Measurements from ENCODE around the gene PAM. TPM values are rescaled to one million over a fixed set of nuclear protein-coding genes. Genes with fewer than 3 reads are reported as not detected.

Gene PAM
- total RNA-seq, 2 experiments from 2014 or later, result 63.4 to 65.8 TPM

GRCh38 chr5:102796009-102796408 lies 40.9 kb downstream of the PAM start:
- Mint-ChIP-seq H3K27me3 (no peaks in the 10 kb centered on the region), H3K36me3 (ENCODE audit: low read depth) (no peaks in the 10 kb centered on the region), H3K4me1 (ENCODE audit: low read depth) (peaks cover 44% of the 10 kb centered on the region), H3K27ac (no peak overlapping the region), H3K4me3 (no peak overlapping the region), H3K9me3 (no peaks in the 10 kb centered on the region)
- TF ChIP-seq CTCF (IDR thresholded peaks at IDR 0.05), result no peak
- intact Hi-C loops (cut with micrococcal nuclease), result no loop called here
- no peak for DNase-seq
- CTCF ChIA-PET, result interaction anchor here (2.1 kb wide), 1 partner anchor 15 kb away, joined by 6 read pairs; no protein-coding TSS in a partner anchor
- ATAC-seq, result no peak
- POLR2A ChIA-PET, result no interaction called here

GRCh38 chr5:102796498-102796897 lies 41.4 kb downstream of the PAM start:
- Mint-ChIP-seq H3K9me3 (no peaks in the 10 kb centered on the region), H3K27ac (no peak overlapping the region), H3K27me3 (no peaks in the 10 kb centered on the region), H3K4me3 (no peak overlapping the region), H3K4me1 (ENCODE audit: low read depth) (peaks cover 48% of the 10 kb centered on the region), H3K36me3 (ENCODE audit: low read depth) (peaks cover 2% of the 10 kb centered on the region)
- DNase-seq (no peak), ATAC-seq (no peak)
- ChIA-PET CTCF (interaction anchor here (2.1 kb wide), 1 partner anchor 15 kb away, joined by 6 read pairs; no protein-coding TSS in a partner anchor), POLR2A (no interaction called here)
- no peak for TF ChIP-seq CTCF (IDR thresholded peaks at IDR 0.05)
- intact Hi-C loops (cut with micrococcal nuclease), result no loop called here

DNA sequence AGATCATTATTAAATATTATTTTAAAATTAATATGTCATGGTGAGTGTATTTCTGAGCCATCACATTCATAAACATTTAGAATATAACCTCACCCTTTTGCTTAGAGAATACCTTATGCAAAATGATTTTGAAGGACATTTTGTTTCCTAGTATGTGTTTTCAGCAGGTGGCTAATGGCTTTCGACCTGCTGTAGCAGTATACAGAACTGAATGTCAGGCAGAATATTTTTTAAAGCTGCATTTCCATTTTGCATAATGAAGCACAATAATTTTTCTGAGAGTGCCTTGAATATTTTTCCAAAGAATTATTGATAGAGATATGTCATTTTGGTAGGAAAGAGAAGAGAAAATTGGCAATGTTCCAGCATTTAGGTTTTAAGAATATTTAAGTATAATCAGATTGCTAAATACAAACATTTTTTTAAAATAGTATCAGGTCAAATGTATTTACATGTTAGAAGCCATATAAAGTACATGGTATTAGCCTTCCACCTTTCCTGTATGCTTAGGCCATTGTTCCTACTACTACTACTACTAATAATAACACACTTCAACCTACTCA lies 42.3 kb downstream of the PAM start:
- intact Hi-C loops (cut with micrococcal nuclease), result no loop called here
- peaks cover 47% of the 10 kb centered on the region for H3K4me1 Mint-ChIP-seq (ENCODE audit: low read depth)
- ChIA-PET POLR2A (no interaction called here), CTCF (interaction anchor here (1.7 to 2.1 kb wide), 3 partner anchors 16 to 342 kb away, joined by 5 to 7 read pairs (median 6); no protein-coding TSS in a partner anchor)
- no peak for TF ChIP-seq CTCF (IDR thresholded peaks at IDR 0.05)
- H3K9me3 Mint-ChIP-seq, result no peaks in the 10 kb centered on the region
- no peaks in the 10 kb centered on the region for H3K27me3 Mint-ChIP-seq
- DNase-seq (no peak), ATAC-seq (no peak)
- H3K4me3 Mint-ChIP-seq, result no peak overlapping the region
- H3K27ac Mint-ChIP-seq, result no peak overlapping the region
- H3K36me3 Mint-ChIP-seq (ENCODE audit: low read depth), result peaks cover 2% of the 10 kb centered on the region

GRCh38 chr5:102798104-102798785 lies 43.1 kb downstream of the PAM start:
- peaks cover 2% of the 10 kb centered on the region for H3K36me3 Mint-ChIP-seq (ENCODE audit: low read depth)
- POLR2A ChIA-PET, result no interaction called here

More at GRCh38 chr5:102798104-102798785, 43.1 kb downstream of the PAM start:
- TF ChIP-seq CTCF (IDR thresholded peaks at IDR 0.05), result no peak
- peaks cover 41% of the 10 kb centered on the region for H3K4me1 Mint-ChIP-seq (ENCODE audit: low read depth)
- ATAC-seq (no peak), DNase-seq (no peak)
- intact Hi-C loops (cut with micrococcal nuclease), result no loop called here
- H3K27me3 Mint-ChIP-seq, result no peaks in the 10 kb centered on the region
- H3K9me3 Mint-ChIP-seq, result no peaks in the 10 kb centered on the region
- H3K27ac Mint-ChIP-seq, result no peak overlapping the region
- CTCF ChIA-PET, result interaction anchor here (1.5 to 2.3 kb wide), 4 partner anchors 9 to 341 kb away, joined by 4 to 7 read pairs (median 6); no protein-coding TSS in a partner anchor
- no peak overlapping the region for H3K4me3 Mint-ChIP-seq
